Left lung (tissue), 8 donors: ENCODE measurements around the gene PCDHGB6. TPM values are rescaled to one million over a fixed set of nuclear protein-coding genes. Genes with fewer than 3 reads are reported as not detected.

Source experiments
- polyA plus RNA-seq, 6 donors: library from polyadenylated mRNA; unstranded; fragments of 120-200 nt; gene quantifications; one replicate each; pipeline ENCODE4 v1.2.1, GENCODE V29; 2013; ENCODE audit not compliant: insufficient read length in 6 of 6
- total RNA-seq, 2 donors: library from RNA; stranded (reverse); fragmentation: NEBNext Ultra II Directional; extraction: Animal tissue kit (Norgen Biotek cat#: 25700); gene quantifications; one replicate each; pipeline ENCODE4 v1.2.1, GENCODE V29; 2021
- donor health status: DM: no; HTN: yes; CAD: no.
- donor health status: DM: no; HTN: no; CAD: no.

The PCDHGB6 gene
- total and polyA plus RNA-seq, 8 donors = 4.3 to 9.4 (median 8.1) TPM

Other genes with a start within 250 kb of the PCDHGB6 start
Only the 30 nearest of the 37 such genes appear.
- gene PCDHB10, start 215.7 kb upstream of the PCDHGB6 start, total RNA-seq = 1 to 10 TPM; 1.5 to 2.0 TPM
- gene PCDHB10, start 215.7 kb upstream of the PCDHGB6 start, polyA plus RNA-seq = 1 to 10 TPM; 5.8 to 6.9 (median 6.2) TPM
- 1 to 10 TPM; 2.6 to 3.4 TPM for gene PCDHB11, start 208.4 kb upstream of the PCDHGB6 start, total RNA-seq
- 1 to 10 TPM; 2.4 to 3.8 (median 3.5) TPM for gene PCDHB11, start 208.4 kb upstream of the PCDHGB6 start, polyA plus RNA-seq
- 1 to 10 TPM; 2.3 to 2.6 TPM for gene PCDHB12, start 199.3 kb upstream of the PCDHGB6 start, total RNA-seq
- 1 to 10 TPM; 4.6 to 7.6 (median 6.2) TPM for gene PCDHB12, start 199.3 kb upstream of the PCDHGB6 start, polyA plus RNA-seq
- gene PCDHB13, start 194.1 kb upstream of the PCDHGB6 start, total RNA-seq = 1 to 10 TPM; 1.8 to 2.1 TPM
- 1 to 10 TPM; 5.0 to 6.9 (median 5.9) TPM for gene PCDHB13, start 194.1 kb upstream of the PCDHGB6 start, polyA plus RNA-seq
- 1 to 10 TPM; 2.6 to 3.0 TPM for gene PCDHB14, start 184.7 kb upstream of the PCDHGB6 start, total RNA-seq
- 10 to 100 TPM in 3 of 6 donors, 1 to 10 TPM in 3; 8.4 to 11.1 (median 10.1) TPM for gene PCDHB14, start 184.7 kb upstream of the PCDHGB6 start, polyA plus RNA-seq
- 1 to 10 TPM; 2.8 to 5.0 TPM for gene PCDHB15, start 162.6 kb upstream of the PCDHGB6 start, total RNA-seq
- 10 to 100 TPM in 3 of 6 donors, 1 to 10 TPM in 3; 8.7 to 14.4 (median 11.1) TPM for gene PCDHB15, start 162.6 kb upstream of the PCDHGB6 start, polyA plus RNA-seq
- gene SLC25A2, start 104.0 kb upstream of the PCDHGB6 start, total RNA-seq = under 1 TPM in 1 of 2 donors, not detected in 1; 0.76 TPM
- under 1 TPM in 4 of 6 donors, not detected in 2; 0.14 to 0.34 (median 0.21) TPM for gene SLC25A2, start 104.0 kb upstream of the PCDHGB6 start, polyA plus RNA-seq
- 10 to 100 TPM; 53.2 to 53.5 TPM for gene TAF7, start 87.2 kb upstream of the PCDHGB6 start, total RNA-seq
- 100 to 1,000 TPM; 123 to 142 (median 134) TPM for gene TAF7, start 87.2 kb upstream of the PCDHGB6 start, polyA plus RNA-seq
- gene PCDHGA1, start 77.5 kb upstream of the PCDHGB6 start, total RNA-seq = under 1 TPM; 0.38 to 0.42 TPM
- gene PCDHGA1, start 77.5 kb upstream of the PCDHGB6 start, polyA plus RNA-seq = 1 to 10 TPM in 1 of 6 donors, under 1 TPM in 5; 0.39 to 1.1 (median 0.81) TPM
- 1 to 10 TPM; 2.0 to 3.6 TPM for gene PCDHGA2, start 69.3 kb upstream of the PCDHGB6 start, total RNA-seq
- gene PCDHGA2, start 69.3 kb upstream of the PCDHGB6 start, polyA plus RNA-seq = 1 to 10 TPM; 4.6 to 7.1 (median 5.7) TPM
- 1 to 10 TPM; 1.4 to 1.8 TPM for gene PCDHGA3, start 64.2 kb upstream of the PCDHGB6 start, total RNA-seq
- gene PCDHGA3, start 64.2 kb upstream of the PCDHGB6 start, polyA plus RNA-seq = 1 to 10 TPM; 1.6 to 4.4 (median 3.4) TPM
- gene PCDHGB1, start 57.9 kb upstream of the PCDHGB6 start, total RNA-seq = 1 to 10 TPM; 1.7 to 2.1 TPM
- 1 to 10 TPM; 1.4 to 2.3 (median 1.7) TPM for gene PCDHGB1, start 57.9 kb upstream of the PCDHGB6 start, polyA plus RNA-seq
- 1 to 10 TPM; 2.2 to 2.6 TPM for gene PCDHGA4, start 53.0 kb upstream of the PCDHGB6 start, total RNA-seq
- gene PCDHGA4, start 53.0 kb upstream of the PCDHGB6 start, polyA plus RNA-seq = 1 to 10 TPM; 2.1 to 3.4 (median 2.9) TPM
- 1 to 10 TPM; 2.3 to 2.6 TPM for gene PCDHGB2, start 48.0 kb upstream of the PCDHGB6 start, total RNA-seq
- 1 to 10 TPM; 4.4 to 5.4 (median 4.7) TPM for gene PCDHGB2, start 48.0 kb upstream of the PCDHGB6 start, polyA plus RNA-seq
- gene PCDHGA5, start 43.9 kb upstream of the PCDHGB6 start, total RNA-seq = 1 to 10 TPM; 1.3 to 2.0 TPM
- 1 to 10 TPM; 3.2 to 5.0 (median 4.1) TPM for gene PCDHGA5, start 43.9 kb upstream of the PCDHGB6 start, polyA plus RNA-seq
- gene PCDHGB3, start 37.8 kb upstream of the PCDHGB6 start, total RNA-seq = 1 to 10 TPM; 1.5 to 2.4 TPM
- gene PCDHGB3, start 37.8 kb upstream of the PCDHGB6 start, polyA plus RNA-seq = 1 to 10 TPM; 2.6 to 3.4 (median 2.7) TPM
- 1 to 10 TPM; 2.9 TPM for gene PCDHGA6, start 34.1 kb upstream of the PCDHGB6 start, total RNA-seq
- 1 to 10 TPM; 4.8 to 6.5 (median 5.8) TPM for gene PCDHGA6, start 34.1 kb upstream of the PCDHGB6 start, polyA plus RNA-seq
- gene PCDHGA7, start 25.3 kb upstream of the PCDHGB6 start, total RNA-seq = 1 to 10 TPM; 1.7 TPM
- 1 to 10 TPM; 1.8 to 2.2 (median 2.0) TPM for gene PCDHGA7, start 25.3 kb upstream of the PCDHGB6 start, polyA plus RNA-seq
- gene PCDHGB4, start 20.3 kb upstream of the PCDHGB6 start, total RNA-seq = 1 to 10 TPM; 3.2 to 3.4 TPM
- 1 to 10 TPM; 3.7 to 5.9 (median 4.3) TPM for gene PCDHGB4, start 20.3 kb upstream of the PCDHGB6 start, polyA plus RNA-seq
- 1 to 10 TPM in 1 of 2 donors, under 1 TPM in 1; 0.76 to 1.1 TPM for gene PCDHGA8, start 15.4 kb upstream of the PCDHGB6 start, total RNA-seq
- gene PCDHGA8, start 15.4 kb upstream of the PCDHGB6 start, polyA plus RNA-seq = under 1 TPM; 0.38 to 0.99 (median 0.77) TPM
- 1 to 10 TPM; 8.8 to 9.1 TPM for gene PCDHGB5, start 10.1 kb upstream of the PCDHGB6 start, total RNA-seq
- 10 to 100 TPM in 1 of 6 donors, 1 to 10 TPM in 5; 7.6 to 10.1 (median 8.4) TPM for gene PCDHGB5, start 10.1 kb upstream of the PCDHGB6 start, polyA plus RNA-seq
- gene PCDHGA9, start 5.2 kb upstream of the PCDHGB6 start, total RNA-seq = 1 to 10 TPM; 4.0 to 4.6 TPM
- gene PCDHGA9, start 5.2 kb upstream of the PCDHGB6 start, polyA plus RNA-seq = 1 to 10 TPM; 5.1 to 7.2 (median 6.4) TPM
- 1 to 10 TPM; 3.9 to 5.2 TPM for gene PCDHGA10, start 5.0 kb downstream of the PCDHGB6 start, total RNA-seq
- gene PCDHGA10, start 5.0 kb downstream of the PCDHGB6 start, polyA plus RNA-seq = 1 to 10 TPM; 3.9 to 5.5 (median 4.7) TPM
- 10 to 100 TPM; 10.8 to 12.9 TPM for gene PCDHGB7, start 9.7 kb downstream of the PCDHGB6 start, total RNA-seq
- gene PCDHGB7, start 9.7 kb downstream of the PCDHGB6 start, polyA plus RNA-seq = 10 to 100 TPM; 13.4 to 18.1 (median 16.2) TPM
- gene PCDHGA11, start 13.0 kb downstream of the PCDHGB6 start, total RNA-seq = 1 to 10 TPM; 2.5 to 3.4 TPM
- 1 to 10 TPM; 2.8 to 4.1 (median 3.4) TPM for gene PCDHGA11, start 13.0 kb downstream of the PCDHGB6 start, polyA plus RNA-seq
- 1 to 10 TPM; 5.7 to 6.0 TPM for gene PCDHGA12, start 22.5 kb downstream of the PCDHGB6 start, total RNA-seq
- gene PCDHGA12, start 22.5 kb downstream of the PCDHGB6 start, polyA plus RNA-seq = 1 to 10 TPM; 2.0 to 4.5 (median 3.0) TPM
- gene PCDHGC3, start 67.9 kb downstream of the PCDHGB6 start, total RNA-seq = 100 to 1,000 TPM in 1 of 2 donors, 10 to 100 TPM in 1; 65.4 to 101 TPM
- gene PCDHGC3, start 67.9 kb downstream of the PCDHGB6 start, polyA plus RNA-seq = 100 to 1,000 TPM; 110 to 152 (median 129) TPM
- gene PCDHGC4, start 77.0 kb downstream of the PCDHGB6 start, total RNA-seq = 1 to 10 TPM in 1 of 2 donors, under 1 TPM in 1; 0.79 to 2.5 TPM
- 1 to 10 TPM; 1.8 to 3.3 (median 2.3) TPM for gene PCDHGC4, start 77.0 kb downstream of the PCDHGB6 start, polyA plus RNA-seq
- gene PCDHGC5, start 81.1 kb downstream of the PCDHGB6 start, total RNA-seq = 1 to 10 TPM; 1.4 to 1.9 TPM
- 1 to 10 TPM; 1.1 to 1.4 (median 1.3) TPM for gene PCDHGC5, start 81.1 kb downstream of the PCDHGB6 start, polyA plus RNA-seq
- gene DIAPH1, start 211.0 kb downstream of the PCDHGB6 start, total RNA-seq = 100 to 1,000 TPM; 122 to 137 TPM
- gene DIAPH1, start 211.0 kb downstream of the PCDHGB6 start, polyA plus RNA-seq = 10 to 100 TPM; 48.1 to 64.6 (median 57.0) TPM